C4-2B (cell line): ENCODE data around the gene PDE4D.

ENCODE experiments used
- CTCF ChIP-seq: fragments of 450-650 bp; conservative IDR thresholded peaks from 2 replicates; pipeline ENCODE4 v1.5.1; 2017; ENCODE audit warnings: mild to moderate bottlenecking
- ZFX ChIP-seq: fragments of 450-650 bp; IDR thresholded peaks from 2 replicates; pipeline ENCODE4 v1.6.1; 2017

DNA sequence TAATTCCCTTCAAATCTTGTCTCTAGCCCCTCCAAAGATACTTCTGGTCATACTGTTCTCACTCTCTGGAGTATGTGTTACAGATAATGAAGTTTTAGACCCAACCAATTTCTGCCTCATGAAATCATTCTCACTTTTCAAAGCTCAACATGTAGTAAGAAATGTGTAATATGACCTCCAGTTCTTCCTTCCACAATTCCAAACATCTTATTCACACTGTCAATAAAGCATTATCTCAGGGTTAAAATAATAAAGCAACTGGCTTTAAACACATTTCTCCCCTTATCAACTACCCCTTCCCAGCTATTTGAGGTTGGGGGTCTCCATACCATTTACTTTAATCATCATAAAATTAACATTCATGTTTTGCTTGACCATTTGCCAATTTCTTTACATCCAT lies 656.5 kb downstream of the PDE4D start:
- TF ChIP-seq CTCF (no peak), ZFX (no peak)
